Measurements from ENCODE around the gene TRIM72. TPM values are rescaled to one million over a fixed set of nuclear protein-coding genes. Genes with fewer than 3 reads are reported as not detected.

Gene TRIM72
- total RNA-seq, 4 donors from 2014 or later, result under 0.01 TPM; not detected in 3

DNA sequence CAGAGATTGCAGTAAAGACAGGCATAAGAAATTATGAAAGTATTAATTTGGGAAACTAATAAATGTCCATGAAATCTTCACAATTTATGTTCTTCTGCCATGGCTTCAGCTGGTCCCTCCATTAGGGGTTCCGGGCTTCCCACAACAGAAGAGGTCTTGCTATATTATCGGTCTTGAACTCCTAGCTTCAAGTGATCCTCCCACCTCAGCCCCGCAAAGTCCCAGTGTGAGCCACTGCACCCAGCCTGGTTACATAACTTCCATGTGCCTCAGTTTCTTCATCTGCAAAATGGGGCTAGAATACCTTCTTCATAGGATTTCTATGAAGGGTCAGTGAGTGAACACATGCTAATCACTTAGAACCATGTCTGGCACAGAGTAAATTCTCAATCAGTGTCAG is 32.4 kb downstream of the TRIM72 start:
- H3K27ac ChIP-seq, result no peak overlapping the region
- DNase-seq, result no peak
- no peaks in the 10 kb centered on the region for H3K9me3 ChIP-seq
- intact Hi-C loops (cut with DNase I; ENCODE audit: low total_unique reads), result no loop called here
- H3K27me3 ChIP-seq, result no peaks in the 10 kb centered on the region
- no peak overlapping the region for H3K4me3 ChIP-seq
- no peaks in the 10 kb centered on the region for H3K36me3 ChIP-seq
- TF ChIP-seq POLR2A (IDR thresholded peaks at IDR 0.05), result no peak
- TF ChIP-seq, protein P1, sequence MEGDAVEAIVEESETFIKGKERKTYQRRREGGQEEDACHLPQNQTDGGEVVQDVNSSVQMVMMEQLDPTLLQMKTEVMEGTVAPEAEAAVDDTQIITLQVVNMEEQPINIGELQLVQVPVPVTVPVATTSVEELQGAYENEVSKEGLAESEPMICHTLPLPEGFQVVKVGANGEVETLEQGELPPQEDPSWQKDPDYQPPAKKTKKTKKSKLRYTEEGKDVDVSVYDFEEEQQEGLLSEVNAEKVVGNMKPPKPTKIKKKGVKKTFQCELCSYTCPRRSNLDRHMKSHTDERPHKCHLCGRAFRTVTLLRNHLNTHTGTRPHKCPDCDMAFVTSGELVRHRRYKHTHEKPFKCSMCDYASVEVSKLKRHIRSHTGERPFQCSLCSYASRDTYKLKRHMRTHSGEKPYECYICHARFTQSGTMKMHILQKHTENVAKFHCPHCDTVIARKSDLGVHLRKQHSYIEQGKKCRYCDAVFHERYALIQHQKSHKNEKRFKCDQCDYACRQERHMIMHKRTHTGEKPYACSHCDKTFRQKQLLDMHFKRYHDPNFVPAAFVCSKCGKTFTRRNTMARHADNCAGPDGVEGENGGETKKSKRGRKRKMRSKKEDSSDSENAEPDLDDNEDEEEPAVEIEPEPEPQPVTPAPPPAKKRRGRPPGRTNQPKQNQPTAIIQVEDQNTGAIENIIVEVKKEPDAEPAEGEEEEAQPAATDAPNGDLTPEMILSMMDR (IDR thresholded peaks at IDR 0.05), result no peak
- no peaks in the 10 kb centered on the region for H3K4me1 ChIP-seq

DNA sequence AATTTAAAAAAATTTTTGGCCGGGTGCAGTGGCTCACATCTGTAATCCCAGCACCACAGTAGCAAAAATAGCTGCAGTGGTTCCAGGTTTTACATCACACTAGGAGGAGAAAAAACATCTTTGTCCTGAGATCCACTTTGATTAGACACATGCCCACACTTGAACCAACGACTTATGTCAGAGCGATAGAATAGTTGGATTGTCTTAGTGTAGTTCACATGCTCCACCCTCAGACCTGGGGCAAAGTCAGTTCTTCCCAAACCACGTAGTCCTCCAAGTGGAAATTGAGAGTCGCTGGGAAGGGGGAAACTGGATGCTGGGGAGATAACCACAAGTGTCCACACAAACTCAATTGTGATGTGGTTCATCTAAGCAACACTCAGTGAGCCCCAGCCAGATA is 34.4 kb downstream of the TRIM72 start:
- Histone ChIP-seq H3K36me3 (no peaks in the 10 kb centered on the region), H3K27ac (no peak overlapping the region), H3K9me3 (no peaks in the 10 kb centered on the region), H3K4me1 (no peaks in the 10 kb centered on the region), H3K27me3 (no peaks in the 10 kb centered on the region), H3K4me3 (no peak overlapping the region)
- DNase-seq, result no peak
- intact Hi-C loops (cut with DNase I; ENCODE audit: low total_unique reads), result no loop called here
- no peak for TF ChIP-seq POLR2A (IDR thresholded peaks at IDR 0.05)
- TF ChIP-seq, protein P1 (IDR thresholded peaks at IDR 0.05), result no peak

DNA sequence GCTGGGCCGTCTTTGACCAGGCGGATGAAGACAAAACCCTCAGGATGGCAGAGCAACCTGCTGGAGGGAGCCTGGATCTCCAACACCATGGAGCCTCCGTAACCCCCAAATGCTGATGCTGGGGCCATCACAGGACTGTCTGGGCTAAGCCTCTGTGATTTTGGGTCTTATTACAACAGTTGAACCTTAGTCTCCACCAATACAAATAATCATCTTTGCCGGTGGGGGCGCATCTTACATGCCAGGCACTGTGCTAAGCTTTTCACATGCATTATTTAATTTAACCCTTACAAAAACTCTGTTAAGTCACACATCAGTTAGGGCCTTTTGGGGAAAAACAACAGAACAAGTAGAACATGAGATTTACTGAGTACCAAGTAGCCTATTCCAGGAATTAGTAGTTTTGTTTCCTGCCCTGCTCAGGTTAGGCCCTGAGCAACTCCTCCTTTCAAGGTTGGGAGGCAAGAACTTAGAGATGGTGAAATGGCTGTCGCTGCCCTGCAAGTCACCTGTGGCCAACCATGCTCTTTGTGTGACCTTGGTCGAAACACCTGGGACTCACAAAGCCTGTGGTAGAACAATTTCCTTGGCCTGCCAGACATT is 37.0 kb downstream of the TRIM72 start:
- intact Hi-C loops (cut with DNase I; ENCODE audit: low total_unique reads), result no loop called here
- Histone ChIP-seq H3K4me3 (no peak overlapping the region), H3K27ac (no peak overlapping the region), H3K36me3 (no peaks in the 10 kb centered on the region), H3K4me1 (no peaks in the 10 kb centered on the region), H3K9me3 (no peaks in the 10 kb centered on the region), H3K27me3 (no peaks in the 10 kb centered on the region)
- no peak for DNase-seq
- TF ChIP-seq POLR2A (IDR thresholded peaks at IDR 0.05), result no peak
- TF ChIP-seq, protein P1 (IDR thresholded peaks at IDR 0.05), result no peak

DNA sequence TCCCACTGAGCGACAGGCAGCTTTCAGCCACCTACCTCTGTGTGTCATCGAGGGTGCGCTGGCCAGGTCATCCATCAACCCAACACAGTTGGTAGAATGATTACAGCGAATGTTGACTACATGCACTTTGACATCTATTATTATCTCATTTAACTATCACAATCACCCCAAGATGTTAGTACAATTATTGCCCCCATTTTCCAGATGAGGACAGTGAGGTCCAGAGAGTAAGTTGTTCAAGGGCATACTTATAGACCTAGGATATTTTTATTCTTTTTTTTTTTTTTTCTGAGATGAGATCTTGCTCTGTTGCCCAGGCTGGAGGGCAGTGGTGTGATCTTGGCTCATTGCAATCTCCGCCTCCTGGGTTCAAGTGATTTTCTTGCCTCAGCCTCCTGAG is 37.5 kb downstream of the TRIM72 start:
- TF ChIP-seq, protein P1 (IDR thresholded peaks at IDR 0.05), result no peak
- TF ChIP-seq POLR2A (IDR thresholded peaks at IDR 0.05), result no peak
- no peak for DNase-seq
- no peaks in the 10 kb centered on the region for H3K9me3 ChIP-seq
- H3K4me3 ChIP-seq, result no peak overlapping the region
- no peak overlapping the region for H3K27ac ChIP-seq
- no peaks in the 10 kb centered on the region for H3K27me3 ChIP-seq
- no peaks in the 10 kb centered on the region for H3K4me1 ChIP-seq
- H3K36me3 ChIP-seq, result no peaks in the 10 kb centered on the region
- intact Hi-C loops (cut with DNase I; ENCODE audit: low total_unique reads), result no loop called here

DNA sequence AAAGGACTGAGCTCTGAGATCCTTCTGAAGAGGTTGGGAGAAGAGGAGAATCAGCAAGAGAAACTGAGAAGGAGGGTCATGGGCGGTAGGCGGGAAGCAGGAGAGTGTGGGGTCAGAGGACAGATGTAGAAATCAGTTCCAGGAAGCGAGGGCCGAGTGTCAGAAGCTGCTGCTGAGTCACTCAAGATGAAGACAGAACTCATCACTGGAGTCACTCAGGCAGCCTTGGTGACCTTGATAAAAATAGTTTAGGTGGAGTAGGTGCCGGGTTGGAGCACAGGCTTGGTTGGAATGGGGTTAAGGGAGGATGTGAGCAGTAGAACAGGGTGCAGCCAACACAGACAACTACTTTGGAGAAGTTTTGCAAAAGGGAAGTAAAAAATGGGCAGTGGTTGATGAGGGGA is 39.7 kb downstream of the TRIM72 start:
- no peak overlapping the region for H3K27ac ChIP-seq
- intact Hi-C loops (cut with DNase I; ENCODE audit: low total_unique reads), result no loop called here
- H3K36me3 ChIP-seq, result no peaks in the 10 kb centered on the region
- no peaks in the 10 kb centered on the region for H3K4me1 ChIP-seq
- no peaks in the 10 kb centered on the region for H3K27me3 ChIP-seq
- no peaks in the 10 kb centered on the region for H3K9me3 ChIP-seq
- TF ChIP-seq, protein P1 (IDR thresholded peaks at IDR 0.05), result no peak
- TF ChIP-seq POLR2A (IDR thresholded peaks at IDR 0.05), result no peak
- no peak overlapping the region for H3K4me3 ChIP-seq
- no peak for DNase-seq

Data from uterus (tissue), 4 donors.